Limb (tissue), 2 donors: ENCODE results near the gene PHF12.
A peak's percentile ranks its signal among the peaks of the same experiment; 100 is the strongest.
"Not testable (repeated sequence)": the region's sequence is repeated elsewhere in the genome, so short reads cannot be mapped to it uniquely, and the experiment has no call there.

Experiments
- DNase-seq, 2 donors: peaks; one replicate each; pipeline ENCODE4 v3.0.0-alpha.2; 2016; ENCODE audit errors: extremely low spot score in 2 of 2

Gene PHF12

DNA sequence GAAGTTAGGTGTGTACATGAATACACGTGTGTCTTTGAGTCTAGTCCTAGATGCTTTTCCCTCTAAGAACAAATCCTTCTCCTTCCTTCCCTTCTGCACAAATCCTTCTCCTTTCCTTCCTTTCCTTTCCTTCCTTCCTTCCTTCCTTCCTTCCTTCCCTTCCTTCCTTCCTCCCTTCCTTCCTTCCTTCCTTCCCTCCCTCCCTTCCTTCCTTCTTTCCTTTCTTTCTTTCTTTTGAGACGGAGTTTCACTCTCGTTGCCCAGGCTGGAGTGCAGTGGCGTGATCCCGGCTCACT, 47.8 kb downstream of the PHF12 start:
- DNase-seq: not testable (repeated sequence)

DNA sequence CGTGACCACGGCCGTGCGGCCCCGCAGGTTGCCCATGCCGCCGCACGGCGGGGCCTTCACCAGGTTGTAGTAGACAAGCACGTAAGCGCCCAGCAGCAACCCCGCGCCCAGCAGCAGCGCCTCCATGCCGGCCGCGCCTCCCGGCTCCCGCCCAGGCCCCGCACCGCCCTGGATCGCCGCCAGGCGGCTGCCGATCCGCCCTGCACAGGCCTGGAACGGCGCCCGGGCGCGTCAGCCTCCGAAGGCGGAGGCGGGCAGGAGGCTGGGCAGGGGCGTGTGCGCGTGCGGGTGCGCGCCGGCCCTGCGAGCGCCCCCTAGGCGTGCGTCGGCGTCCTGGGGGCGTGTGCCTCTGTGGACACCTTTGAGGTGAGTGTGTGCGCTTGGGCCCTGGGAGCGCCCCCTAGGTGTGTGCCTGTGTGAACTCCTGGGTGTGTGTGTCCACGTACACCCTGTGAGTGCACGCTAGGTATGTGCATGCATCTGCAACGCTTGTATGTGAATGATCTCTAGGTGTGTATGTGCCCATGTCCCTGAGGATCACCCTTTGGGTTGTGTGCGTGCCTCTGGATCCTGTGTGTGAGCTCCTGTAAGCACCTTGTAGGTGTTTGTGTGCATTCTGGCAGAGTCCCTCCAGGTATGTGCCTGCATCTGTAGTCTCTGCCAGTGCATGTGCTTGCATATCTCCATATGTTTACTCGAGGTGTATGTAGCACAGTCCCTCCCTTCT, 48.3 kb downstream of the PHF12 start, which contains the start of gene DHRS13:
Gene DHRS13, minus strand, starts transcription at position 261 of the 727 bp plus-strand sequence. Its CDS starts 135 bp downstream, at position 126.
- peak; percentile 89 to 96 for DNase-seq

DNA sequence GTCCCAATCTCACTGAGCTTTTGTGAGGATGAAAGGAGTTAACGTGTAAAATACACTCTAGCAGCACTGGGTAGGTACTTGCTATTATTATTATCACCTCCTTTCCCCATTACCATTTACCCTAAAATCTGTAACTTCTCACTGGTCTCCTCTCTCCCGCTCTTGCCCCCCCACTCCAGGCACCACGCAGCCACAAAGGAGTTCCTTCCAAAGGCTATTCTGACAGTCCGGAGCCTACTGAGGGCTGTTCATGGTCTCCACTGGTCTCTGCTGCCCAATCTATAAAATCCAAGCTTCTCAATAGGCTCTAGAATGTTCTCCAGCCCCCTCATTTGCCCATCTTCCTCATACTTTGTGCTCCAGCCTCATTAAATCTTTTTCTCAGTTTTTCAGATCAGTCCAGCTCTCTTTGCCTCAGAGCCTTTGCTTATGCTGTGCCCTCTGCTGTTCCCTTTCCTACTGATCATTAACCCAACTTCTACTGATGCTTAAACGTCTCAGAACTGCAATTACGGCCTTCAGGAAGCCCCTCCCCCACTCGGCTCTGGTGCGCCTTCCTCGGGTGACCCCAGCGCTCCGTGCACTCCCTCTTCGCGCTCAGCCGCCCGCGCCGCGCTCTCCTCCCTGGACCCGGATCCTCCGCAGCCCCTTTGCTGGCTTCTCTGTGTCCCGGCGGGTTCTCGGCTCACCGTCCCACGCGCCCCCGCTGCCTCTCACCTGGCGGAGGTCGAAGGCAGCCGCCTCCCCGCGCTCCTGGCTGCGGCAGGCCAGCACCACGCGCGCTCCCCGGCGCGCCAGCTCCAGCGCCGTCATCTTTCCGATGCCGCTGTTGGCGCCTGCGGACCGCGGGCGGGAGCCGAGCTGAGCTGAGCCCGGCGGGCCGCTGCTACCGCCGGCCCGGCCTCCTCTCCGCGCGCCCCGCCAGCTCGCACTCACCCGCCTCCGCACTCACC, 49.2 kb downstream of the PHF12 start:
- DNase-seq: peak; percentile 15 to 75

DNA sequence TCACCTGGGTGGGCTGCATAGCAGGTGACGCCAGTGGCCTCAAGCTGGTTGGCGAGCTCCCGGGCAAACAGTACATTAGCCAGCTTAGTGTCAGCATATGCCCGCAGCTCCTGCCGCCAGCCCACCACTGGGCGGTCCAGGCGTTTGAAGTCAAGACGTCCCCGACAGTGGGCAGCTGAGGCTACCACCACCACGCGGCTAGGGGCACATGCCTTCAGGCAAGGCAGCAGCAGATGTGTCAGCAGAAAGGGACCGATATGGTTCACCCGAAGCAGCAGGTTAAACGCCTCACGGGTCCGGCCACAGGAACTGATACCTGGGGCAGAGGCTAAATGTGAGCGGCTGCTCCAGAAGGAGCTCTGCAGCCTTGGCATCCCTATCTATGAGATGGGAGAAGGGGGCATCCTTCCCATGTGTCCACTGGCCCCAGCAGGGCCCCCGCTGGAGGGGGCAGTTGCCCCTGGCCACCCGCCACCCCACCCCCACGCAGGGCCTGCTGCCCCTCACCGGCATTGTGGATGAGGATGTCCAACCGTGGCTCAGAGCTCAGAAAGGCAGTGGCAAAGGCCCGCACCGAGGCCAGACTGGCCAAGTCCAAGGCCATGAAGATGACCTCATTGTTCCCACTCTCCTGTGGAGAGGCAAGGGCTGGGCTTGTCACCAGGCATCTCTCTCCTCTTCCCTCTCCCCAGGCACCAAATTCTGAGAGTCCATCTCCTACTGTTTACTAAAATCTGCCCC, 50.2 kb downstream of the PHF12 start:
- no peak for DNase-seq

DNA sequence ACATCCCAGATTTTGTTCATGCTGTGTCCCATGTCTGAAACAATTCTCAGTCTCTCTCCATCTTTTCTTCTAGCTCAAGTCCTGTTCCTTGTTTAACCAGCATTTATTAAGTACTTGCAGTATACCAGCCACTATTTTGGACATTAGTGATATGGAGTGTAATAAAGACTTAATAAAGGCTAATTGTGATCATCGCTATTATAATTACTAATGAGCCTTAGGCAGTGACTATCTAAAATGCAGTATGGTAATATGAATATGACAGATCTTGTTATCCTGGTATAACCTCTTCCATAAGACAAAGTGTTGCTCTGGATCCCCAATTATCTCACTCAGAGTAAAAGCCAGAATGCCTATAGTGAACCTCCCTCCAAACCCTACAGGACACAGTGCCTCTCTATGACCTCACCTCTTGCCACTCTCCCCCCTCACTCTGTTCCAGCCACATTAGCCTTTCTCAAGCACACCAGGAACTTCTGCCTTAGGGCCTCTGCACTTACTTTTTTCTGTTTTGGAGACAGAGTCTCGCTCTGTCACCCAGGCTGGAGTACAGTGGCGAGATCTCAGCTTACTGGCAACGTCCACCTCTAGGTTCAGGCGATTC, 52.0 kb downstream of the PHF12 start:
- no peak for DNase-seq

DNA sequence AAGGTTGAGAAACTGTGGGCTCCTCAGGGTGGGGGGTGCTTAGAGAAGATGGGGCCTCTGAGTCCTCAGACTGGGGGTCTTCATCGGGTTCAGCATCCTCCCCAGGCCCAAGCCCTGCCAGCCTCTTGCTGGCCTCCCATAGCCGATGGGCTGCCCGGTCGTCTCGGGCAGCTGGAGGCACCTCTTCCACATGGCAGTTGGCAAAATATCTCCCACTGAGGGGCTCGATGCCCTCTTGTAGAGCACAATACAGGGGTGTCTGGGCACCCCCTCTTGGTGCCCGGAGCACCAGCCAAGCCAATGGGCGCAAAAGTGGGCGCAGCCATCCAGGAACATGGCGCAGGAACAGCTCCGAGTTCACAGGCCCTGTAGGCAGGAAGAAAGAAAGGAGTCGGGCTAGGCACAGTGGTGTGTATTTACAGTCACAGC, 52.8 kb downstream of the PHF12 start:
- no peak for DNase-seq

GRCh38 chr17:28897769-28898526, 53.4 kb downstream of the PHF12 start:
- no peak for DNase-seq

GRCh38 chr17:28896884-28897768, 54.2 kb downstream of the PHF12 start, which contains the start of gene FLOT2:
TSS of gene FLOT2 (minus strand) at chr17:28897733. CDS start at chr17:28897574, 159 bp downstream.
- peak; percentile 27 to 80 for DNase-seq

GRCh38 chr17:28896491-28896883, 54.8 kb downstream of the PHF12 start:
- DNase-seq: no peak

- no peak for DNase-seq
Measured at GRCh38 chr17:28895794-28896447, 55.4 kb downstream of the PHF12 start.

- not testable (repeated sequence) for DNase-seq
Measured at GRCh38 chr17:28893248-28894183, 57.8 kb downstream of the PHF12 start.

- DNase-seq: no peak
Measured at GRCh38 chr17:28892024-28892423, 59.3 kb downstream of the PHF12 start.

- no peak for DNase-seq
Measured at GRCh38 chr17:28891201-28891600, 60.1 kb downstream of the PHF12 start.

DNA sequence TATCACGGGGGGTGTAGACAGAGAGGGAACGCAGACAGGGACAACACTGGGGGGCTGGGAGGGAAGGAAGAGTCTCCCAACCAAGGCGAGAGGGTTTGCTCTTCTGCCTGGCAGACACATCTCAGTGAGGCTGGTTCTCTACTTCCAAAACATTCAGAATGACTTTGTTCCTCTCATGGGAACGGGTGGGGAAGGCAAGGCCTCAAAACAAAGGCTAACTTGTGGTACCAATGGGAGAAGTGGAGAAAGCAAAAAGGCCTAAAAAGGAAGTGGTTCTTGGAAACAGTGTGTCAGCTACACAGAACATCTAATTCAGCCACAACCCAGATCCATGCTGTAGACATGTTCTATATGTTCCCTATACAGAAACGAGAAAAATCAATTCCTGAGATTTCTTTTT, 61.3 kb downstream of the PHF12 start:
- no peak for DNase-seq

GRCh38 chr17:28888832-28889231, 62.5 kb downstream of the PHF12 start:
- DNase-seq: no peak

GRCh38 chr17:28887871-28888471, 63.3 kb downstream of the PHF12 start:
- no peak for DNase-seq

DNA sequence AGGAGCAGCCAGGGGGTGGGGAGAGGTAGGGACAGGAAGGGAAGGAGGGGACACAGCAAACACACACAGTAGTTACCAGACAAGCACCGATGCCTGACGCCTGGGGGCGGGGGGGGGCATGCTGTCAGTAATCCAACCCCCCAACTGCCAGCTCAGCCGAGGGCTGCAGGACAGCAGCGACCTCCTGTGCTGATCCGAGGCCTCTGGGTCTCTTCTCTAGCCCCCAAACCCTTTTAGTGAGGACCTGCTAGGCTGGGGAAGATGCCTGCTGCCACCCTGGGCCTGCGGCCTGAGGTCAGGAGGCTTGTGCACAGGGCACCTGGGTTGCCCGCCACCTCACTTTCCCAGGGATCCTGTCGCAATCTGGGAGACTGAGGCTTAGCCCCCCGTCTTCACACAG, 65.4 kb downstream of the PHF12 start:
- DNase-seq: no peak

DNA sequence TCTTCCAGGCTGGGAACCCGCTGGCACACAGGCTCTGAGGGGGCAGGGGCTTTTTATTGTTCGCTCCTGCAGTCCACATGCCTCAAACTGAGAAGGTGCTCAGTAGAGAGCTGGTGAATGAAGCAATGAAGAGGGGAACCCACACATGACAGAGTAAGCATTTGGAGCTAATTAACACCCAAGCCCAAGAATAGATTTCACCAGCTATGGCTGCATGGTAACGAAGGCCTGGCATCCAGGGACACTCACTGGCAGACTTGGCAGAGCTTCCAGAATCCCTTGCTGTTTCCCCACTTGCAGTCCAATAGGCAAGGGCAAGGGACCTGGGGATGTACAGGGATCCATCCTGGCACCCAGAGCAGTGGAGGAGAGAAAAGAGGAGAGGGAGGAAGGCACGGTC, 66.0 kb downstream of the PHF12 start:
- DNase-seq: no peak
